Pulmonary artery endothelial cell (primary cell): ENCODE measurements around the gene KCNC1. TPM values are rescaled to one million over a fixed set of nuclear protein-coding genes. Genes with fewer than 3 reads are reported as not detected.

Source experiments
- DNase-seq: peaks from one replicate; pipeline ENCODE4 v3.0.0-alpha.2; 2011; ENCODE audit warnings: low read depth, low spot score
- total RNA-seq: library from RNA; depleted of rRNA; stranded (reverse); fragments of >200 nt; gene quantifications from 2 replicates; pipeline ENCODE4 v1.2.3, GENCODE V29; 2014

Gene KCNC1
- total RNA-seq, 1 donor from 2014 or later: not detected

DNA sequence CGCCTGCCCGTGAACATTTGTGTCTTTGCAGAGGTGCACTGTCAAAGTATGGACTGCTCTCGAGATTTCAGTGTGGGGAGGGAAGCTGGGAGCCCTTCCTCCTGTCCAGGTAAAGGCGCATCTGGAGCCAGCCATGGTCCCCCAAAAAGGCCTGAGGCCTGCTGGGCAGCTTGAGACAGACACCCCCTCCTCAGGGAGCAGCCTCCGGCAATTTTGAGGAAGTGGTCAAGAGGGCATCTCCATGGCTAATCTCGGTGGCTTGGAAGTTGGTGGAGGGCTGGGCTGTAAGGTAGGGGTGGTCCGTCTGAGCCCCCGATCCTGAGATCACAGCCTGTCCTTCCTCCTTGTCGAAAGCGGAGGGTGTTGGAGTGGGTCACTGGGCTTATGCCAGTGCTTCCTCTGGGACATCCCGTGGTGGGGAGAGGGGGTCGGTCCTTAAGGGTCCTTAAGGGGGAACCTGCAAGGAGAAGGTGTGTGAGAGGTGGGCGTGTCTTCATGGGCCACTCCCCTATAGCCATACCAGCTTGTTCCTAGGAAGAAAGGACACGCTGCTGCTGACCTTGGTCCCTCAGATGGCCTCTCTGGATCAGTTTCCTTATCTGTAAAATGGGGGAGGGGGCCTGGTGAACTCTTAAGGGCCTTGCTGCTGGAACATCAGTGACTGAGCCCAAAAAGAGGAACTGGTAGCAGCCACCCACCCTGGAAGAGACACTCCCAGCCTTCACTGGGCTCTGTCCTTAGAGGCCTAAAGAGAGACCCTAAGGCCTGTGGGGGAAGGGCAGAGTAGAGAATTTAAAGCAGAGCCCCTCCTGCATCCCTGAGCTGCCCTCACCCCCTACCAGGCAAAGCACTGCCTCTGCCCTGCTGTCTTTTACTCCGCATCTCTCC is 2.6 kb downstream of the KCNC1 start:
- DNase-seq: no peak

DNA sequence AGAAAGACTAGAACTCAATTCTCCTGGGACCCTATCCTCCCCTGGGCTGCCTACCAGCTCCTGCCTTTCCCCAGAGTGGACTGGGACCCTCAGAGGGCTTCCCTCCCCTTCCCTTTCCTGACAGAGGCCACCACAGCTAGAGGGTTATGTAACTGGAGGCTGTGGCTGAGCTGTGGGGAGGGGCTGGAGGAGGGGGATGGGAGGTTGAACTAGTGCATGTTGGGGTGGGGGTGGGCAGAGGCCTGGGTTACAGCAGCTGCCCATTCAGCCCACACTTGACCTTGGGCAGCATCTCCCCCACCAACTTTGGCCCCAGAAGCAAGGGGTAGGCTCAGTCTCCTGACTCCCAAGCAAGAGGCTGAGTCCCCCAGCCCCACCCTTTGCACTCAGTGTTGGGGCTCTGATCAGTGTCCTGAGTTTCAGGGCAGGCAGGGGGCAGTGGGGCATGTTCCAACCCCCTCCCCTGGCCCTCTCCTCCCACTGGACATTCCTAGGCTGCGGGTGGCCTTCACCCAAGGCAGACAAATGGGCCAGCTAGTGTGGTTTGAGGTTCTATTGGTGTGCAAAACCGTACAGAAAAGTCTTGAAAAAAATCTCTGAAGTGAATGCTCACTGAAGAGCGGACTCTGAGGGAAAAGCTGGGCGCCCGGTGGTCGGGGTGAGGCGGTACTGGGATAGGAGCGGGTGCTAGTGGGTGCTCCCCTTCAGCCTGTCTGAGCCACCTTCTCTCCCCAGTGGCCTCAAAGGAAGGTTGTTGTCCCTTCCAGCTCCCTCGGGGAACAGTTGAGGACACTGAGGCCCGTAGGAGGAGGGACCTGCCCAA is 3.8 kb downstream of the KCNC1 start:
- no peak for DNase-seq

GRCh38 chr11:17739945-17740338 is 5.4 kb downstream of the KCNC1 start:
- no peak for DNase-seq

DNA sequence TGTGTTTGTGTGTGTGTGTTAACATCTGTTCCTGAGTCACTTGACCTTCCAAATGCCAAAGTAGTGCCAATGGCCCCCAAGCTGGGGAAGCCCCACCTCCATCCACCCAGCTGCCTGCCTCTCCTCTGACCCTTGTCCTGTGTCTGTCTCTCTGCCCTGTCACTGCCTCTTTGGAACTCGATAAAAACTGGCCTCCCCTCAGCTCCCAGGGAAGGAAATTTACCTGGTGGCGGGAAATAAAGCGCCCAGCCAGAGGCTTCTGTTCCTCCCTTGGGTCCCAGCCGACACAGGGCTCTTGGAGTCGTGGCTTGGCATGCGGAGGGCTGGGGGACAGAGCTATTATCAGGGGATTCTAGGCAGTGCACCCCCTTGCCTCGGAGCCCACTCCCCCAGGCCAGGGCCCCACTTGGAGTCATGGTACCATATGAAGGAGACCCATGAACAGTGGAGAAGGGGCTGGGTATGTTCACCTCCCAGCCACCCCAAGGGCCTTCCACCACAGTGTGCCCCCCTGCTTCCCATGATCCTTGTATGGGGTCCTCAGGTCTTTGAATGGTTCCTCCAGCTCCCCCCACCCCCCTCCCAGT is 6.2 kb downstream of the KCNC1 start:
- no peak for DNase-seq

DNA sequence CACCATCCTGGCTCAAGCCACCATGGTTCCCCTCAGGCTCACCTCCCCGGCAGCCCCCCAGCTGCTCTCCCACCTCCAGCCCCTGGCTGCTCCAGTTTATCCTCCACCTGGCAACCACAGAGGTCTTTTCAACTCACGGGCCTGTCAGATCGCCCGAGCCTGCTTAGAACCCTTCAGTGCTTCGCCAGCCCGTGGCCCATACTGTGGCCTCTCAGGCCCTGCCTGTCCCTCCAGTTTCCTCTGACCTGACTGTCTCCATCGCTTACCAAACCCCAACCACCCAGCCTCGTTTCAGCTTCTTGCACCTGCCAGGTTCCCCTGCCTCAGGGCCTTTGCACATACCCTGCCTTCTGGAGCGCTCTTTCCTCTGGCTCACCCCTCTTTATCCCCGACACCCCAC is 6.9 kb downstream of the KCNC1 start:
- DNase-seq: no peak

DNA sequence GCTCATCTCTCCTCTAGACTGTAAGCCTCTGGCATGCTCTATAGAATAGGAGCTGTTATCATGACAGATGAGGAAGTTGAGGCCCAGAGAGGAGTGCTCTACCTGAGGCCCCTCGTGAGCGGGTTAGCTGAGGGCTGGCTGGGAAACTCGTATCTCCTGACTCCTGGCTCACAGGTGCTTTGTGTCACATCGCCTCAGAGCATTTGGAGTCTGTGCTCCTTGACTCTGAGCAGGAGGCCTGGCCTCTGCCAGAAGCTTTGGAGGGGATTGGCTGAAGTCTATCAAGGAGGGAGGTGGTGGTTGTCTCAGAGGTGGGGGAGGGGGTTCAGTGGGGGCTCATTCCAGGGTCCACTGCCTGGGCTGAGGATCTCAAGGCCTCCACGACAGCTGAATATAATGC is 7.4 kb downstream of the KCNC1 start:
- DNase-seq: no peak

DNA sequence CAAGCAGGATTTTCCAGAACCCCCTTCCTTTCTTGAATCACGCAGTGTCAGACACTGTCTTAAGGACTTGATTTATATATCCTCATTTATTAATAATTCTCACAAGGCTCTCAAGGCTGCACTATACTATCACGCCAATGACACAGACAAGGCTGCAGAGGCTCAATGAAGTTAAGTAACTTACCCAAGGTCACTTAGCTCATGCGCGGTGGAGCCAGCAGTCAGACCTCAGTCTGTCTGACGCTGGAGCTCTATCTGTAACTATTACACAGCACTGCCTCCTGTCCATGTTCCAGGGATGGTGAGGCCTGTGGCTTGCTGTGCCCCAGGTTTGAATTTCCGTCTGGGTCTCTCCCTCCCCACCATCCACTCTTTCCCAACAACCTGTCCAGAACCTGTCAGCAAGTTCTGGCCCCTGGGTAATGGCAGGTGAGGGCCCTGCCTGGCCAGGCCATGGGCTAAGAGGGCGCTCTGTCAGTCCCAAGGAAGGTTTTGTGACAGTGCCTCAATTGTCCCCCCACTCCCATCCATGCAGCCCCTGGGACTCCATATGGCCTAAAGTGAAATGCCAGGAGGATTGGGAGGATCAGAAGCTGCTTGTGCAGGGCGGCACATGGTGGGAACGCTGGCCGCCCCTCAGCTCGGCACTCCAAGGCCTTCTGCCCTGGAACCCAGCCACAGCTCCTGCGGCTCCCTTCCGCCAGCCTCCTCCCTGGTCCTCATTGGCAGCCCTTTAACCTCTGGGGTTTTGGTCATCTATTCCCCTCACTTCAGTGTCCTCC is 8.6 kb downstream of the KCNC1 start:
- no peak for DNase-seq

DNA sequence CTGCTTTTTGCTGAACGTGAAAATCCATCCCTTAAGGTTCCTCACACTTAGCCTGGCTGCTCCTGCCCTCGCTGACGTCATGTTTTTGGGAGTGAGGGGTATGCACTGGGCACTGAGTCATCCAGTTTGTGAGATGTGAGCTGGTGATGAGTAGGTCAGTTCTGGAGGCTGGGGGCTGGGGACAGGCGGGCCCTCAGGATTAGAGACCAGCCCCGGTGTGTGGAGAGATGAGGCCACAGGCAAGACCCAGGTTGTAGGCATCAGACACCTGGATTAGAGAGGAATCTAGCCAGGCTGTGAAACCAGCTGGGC is 9.2 kb downstream of the KCNC1 start:
- DNase-seq: no peak

DNA sequence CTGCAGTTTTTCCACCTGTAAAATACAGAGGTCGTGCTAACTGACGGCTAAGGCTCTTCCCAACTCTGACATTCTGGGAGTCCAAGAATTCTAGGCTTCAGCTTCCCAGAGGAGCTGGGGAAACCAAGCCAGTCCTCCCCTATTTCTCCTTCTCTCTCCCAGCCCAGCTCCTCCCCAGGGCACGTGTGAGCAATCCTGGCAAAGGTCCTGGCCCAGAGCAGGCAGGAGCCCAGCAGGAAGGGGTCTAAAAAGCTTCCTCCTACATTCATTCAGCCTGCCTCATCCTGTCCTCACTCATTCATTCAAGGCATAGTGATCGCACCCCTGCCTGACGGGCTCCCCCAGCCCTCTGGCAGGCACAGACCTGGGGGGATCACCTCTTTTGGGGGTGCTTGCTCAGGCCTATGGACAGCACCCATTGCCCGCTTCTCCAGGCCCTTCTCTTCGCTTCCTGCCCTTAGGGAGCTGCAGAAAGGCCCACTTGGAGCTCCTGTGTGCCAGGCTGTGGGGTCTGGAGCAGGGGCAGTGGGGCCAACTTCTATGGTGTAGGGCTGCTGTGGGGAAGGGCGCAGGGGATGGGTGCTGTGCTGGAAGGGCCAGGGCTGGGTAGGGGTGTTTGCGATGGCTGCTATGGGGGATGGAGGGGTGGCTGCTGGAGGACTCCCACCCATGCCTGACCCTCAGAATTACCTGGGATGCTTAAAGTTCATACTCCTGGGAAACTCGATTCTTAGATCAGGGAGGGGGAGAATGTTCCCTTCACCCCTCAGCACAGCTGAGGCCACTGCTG is 9.8 kb downstream of the KCNC1 start:
- DNase-seq: no peak

GRCh38 chr11:17745023-17745772 is 10.6 kb downstream of the KCNC1 start:
- no peak for DNase-seq

DNA sequence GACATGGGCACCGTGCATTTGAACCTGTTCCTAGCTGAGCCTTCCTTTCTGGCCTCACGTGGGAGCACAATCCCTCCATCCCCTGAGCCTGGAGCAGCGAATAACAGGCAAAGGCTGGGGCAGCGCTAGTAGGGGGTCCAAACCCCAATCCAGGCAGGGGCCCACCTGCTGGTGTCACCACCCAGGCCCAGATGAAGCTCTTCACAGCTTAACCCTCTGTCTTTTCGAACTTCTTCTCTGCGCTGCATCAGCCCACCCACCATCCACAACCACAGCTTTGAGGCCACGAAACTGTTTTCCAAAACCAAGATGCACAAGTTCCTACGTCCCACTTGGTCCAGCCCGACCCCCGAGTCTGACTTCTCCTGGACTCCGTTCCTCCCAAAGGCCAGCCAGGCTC is 11.5 kb downstream of the KCNC1 start:
- DNase-seq: no peak

DNA sequence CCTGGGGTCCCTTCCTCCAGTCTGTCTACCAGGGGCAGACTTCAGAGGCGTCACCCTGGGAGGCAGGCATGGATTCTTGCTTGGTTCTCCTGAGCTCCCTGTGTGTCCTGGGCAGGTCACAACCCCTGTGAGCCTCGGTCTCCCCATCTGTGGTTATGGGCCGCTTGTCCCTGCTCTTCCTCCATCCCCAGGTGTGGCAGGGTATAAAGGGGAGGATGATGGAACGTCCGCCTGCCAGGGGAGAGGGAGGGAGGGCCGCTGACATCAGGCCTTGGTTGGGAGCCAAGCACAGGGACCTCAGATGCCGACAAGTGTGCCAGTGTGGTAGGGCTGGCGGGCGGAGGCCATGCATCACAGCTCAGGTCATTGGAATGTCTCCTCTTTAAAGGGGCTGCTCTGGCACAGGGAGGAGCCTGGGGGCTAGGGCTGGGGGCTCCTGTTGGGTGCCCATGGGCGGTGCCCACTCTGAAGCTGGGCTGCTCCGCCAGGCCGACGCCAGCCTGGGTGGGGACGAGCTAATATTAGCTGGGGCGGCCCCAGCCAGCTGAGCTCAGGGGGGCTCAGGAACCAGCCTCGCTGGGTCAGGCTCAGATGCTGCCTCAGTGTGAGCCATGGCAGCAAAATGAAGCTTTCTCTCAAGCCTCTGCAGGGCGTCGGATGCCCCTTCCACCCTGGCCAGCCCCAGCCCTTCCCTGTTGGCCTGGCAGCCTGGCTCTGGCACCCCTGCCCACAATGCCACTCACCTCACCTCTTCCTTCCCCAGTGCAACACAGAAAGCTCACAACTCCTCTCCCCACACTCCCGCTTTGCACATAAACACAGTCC is 12.8 kb downstream of the KCNC1 start:
- DNase-seq: no peak

- no peak for DNase-seq
Measured at GRCh38 chr11:17748044-17748443, 13.5 kb downstream of the KCNC1 start.

DNA sequence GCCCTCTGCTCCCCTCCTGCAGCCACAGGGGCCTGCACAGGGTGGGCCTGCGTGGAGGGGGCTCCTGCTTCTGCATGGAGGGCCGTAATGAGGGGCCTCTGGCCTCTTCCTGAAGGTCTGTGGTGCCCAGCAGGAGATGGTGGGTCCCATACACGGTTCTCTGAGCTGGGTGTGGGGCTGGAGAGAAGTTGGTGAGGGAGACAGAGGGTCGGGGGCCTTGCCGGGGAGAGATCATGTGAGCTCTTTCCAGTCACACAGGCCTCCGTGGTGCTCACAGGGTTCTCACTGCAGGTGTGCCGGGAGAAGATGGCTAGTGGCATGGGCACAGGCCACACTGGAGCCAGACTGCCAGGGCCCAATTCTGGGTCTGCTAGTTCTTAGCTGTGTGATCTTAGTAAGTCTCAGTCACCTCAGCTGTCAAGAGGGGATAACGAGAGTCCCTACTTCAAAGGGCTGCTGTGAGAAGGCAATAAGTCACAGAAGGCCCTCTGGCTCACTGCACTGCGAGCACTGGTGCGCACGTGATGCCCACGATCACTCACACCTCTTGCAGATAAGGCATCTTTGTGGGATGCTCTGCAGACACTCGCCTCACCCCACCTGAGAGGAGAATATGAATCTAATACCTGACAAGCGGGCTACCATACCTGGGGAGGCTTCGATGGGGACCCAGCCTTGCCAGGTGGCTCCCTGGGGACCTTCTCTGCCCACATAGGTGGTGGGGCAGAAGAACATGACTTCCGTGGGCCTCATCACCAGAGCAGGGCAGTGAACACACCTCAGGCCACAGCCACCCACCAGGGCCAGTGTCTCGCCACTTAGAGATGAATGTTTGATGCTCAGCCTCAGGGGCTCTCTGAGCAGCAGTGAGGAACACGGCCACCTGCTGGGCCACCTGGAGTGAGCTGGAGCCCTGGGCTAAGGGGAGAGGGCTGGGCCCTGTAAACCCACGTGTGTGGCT is 14.5 kb downstream of the KCNC1 start:
- DNase-seq: no peak

DNA sequence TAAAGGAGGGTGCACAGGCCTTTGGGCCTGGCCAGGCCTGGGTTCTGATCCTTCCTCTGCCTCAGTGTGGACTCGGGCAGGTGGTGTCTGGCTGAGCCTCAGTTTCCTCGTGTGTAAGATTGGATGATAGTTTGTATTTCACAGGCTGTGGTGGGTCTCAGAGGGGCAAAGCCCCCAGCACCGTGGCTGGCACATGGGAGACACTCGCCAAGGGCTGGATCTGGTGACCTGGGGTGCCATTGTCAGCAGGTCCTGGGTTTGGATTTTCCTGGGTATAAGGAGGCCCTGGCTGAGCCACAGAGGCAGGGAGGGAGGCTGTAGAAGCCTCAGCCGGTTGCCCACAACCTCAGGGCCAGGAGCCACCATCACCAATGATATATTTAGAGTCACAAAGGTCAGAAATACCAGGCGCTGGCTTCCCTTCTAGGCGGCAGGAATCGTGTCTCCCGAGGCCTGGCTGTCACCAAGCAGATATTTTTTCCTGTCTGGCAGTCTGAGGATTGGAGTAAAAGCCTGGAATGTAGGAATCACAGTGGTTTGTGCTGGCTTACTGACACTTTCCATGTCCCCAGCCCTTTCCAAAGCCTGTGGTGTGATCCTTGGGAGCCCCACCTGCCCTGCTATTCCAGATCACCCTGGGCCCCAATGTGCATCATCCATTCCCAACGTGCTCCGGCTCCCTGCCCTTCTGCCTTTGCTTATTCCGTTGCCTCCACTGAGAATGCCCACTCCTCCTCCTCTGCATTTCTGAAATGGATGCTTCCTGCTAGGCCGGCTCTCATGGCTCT is 15.6 kb downstream of the KCNC1 start:
- DNase-seq: no peak

- DNase-seq: no peak
Measured at GRCh38 chr11:17750801-17751165, 16.2 kb downstream of the KCNC1 start.

- DNase-seq: no peak
Measured at GRCh38 chr11:17751558-17751957, 17.0 kb downstream of the KCNC1 start.
